CD14-positive monocyte (primary cell): Measurements from ENCODE around the gene CGN. TPM values are rescaled to one million over a fixed set of nuclear protein-coding genes. Genes with fewer than 3 reads are reported as not detected.

ENCODE experiments used
- DNase-seq, 3 donors: peaks; one replicate each; pipeline ENCODE4 v3.0.0-alpha.2; 2011 to 2022
- H2AFZ ChIP-seq: 2 replicates; pipeline ENCODE4 v1.6.0; 2012; ENCODE audit warnings: mild to moderate bottlenecking, low read depth, low read length, inconsistent platforms; ENCODE audit not compliant: insufficient read depth, poor library complexity, severe bottlenecking
- H3K27ac ChIP-seq, 2 donors: 1 replicate in 1 of 2; 2 replicates in 1 of 2; pipeline ENCODE4 v1.5.1; 2012 to 2013; ENCODE audit warnings: low read length in 2 of 2, control low read depth in 1 of 2, inconsistent platforms in 1 of 2, low read depth in 1 of 2, mild to moderate bottlenecking in 1 of 2
- H3K27me3 ChIP-seq, 2 donors: one replicate each; pipeline versions ENCODE4 v1.6.0 to v1.6.1; 2011 to 2013; ENCODE audit warnings: low read length in 2 of 2; ENCODE audit not compliant: control insufficient read depth in 2 of 2, insufficient read depth in 2 of 2
- H3K36me3 ChIP-seq, 2 donors: replicated peaks in 1 of 2; 1 replicate in 1 of 2; 2 replicates in 1 of 2; pipeline versions ENCODE4 v1.5.1 to v1.6.1; 2012 to 2013; ENCODE audit warnings: low read length in 2 of 2, control low read depth in 1 of 2, inconsistent platforms in 1 of 2, mild to moderate bottlenecking in 1 of 2; ENCODE audit not compliant: insufficient read depth in 2 of 2, control insufficient read depth in 1 of 2
- H3K4me1 ChIP-seq, 2 donors: 1 replicate in 1 of 2; 2 replicates in 1 of 2; pipeline versions ENCODE4 v1.5.1 to v1.6.1; 2012 to 2013; ENCODE audit warnings: low read length in 2 of 2, control low read depth in 1 of 2, inconsistent platforms in 1 of 2, mild to moderate bottlenecking in 1 of 2, moderate library complexity in 1 of 2; ENCODE audit not compliant: insufficient read depth in 2 of 2, control insufficient read depth in 1 of 2
- H3K4me2 ChIP-seq: replicated peaks from 2 replicates; pipeline ENCODE3; 2012; ENCODE audit warnings: low read length, moderate library complexity, mild to moderate bottlenecking; ENCODE audit not compliant: poor library complexity, severe bottlenecking; ENCODE audit errors: extremely low read depth
- H3K4me3 ChIP-seq, 3 experiments: fragments of 200-600 bp in 1 of 3; sonication (generic) in 1 of 3; replicated peaks in 1 of 3; 1 replicate in 2 of 3; 2 replicates in 1 of 3; pipeline ENCODE4 v1.5.1; 2011 to 2013; ENCODE audit warnings: low read length in 3 of 3, mild to moderate bottlenecking in 3 of 3, control low read depth in 2 of 3, low read depth in 2 of 3, inconsistent platforms in 1 of 3, moderate library complexity in 1 of 3
- H3K79me2 ChIP-seq: 2 replicates; pipeline ENCODE4 v1.6.0; 2012; ENCODE audit warnings: mild to moderate bottlenecking, control low read depth, inconsistent platforms, low read length, moderate library complexity; ENCODE audit not compliant: insufficient read depth
- H3K9ac ChIP-seq: 2 replicates; pipeline ENCODE4 v1.6.0; 2017; ENCODE audit warnings: low read length, mild to moderate bottlenecking; ENCODE audit not compliant: insufficient read depth, poor library complexity, severe bottlenecking
- H3K9me3 ChIP-seq, 2 donors: replicated peaks in 1 of 2; 1 replicate in 1 of 2; 2 replicates in 1 of 2; pipeline versions ENCODE4 v1.5.1 to v1.6.1; 2012 to 2013; ENCODE audit warnings: low read length in 2 of 2, control low read depth in 1 of 2; ENCODE audit not compliant: control insufficient read depth in 1 of 2, insufficient read depth in 1 of 2
- H4K20me1 ChIP-seq: 2 replicates; pipeline ENCODE4 v1.6.0; 2012; ENCODE audit warnings: mild to moderate bottlenecking, low read length, control low read depth, moderate library complexity; ENCODE audit not compliant: insufficient read depth
- H3K27ac Mint-ChIP-seq, 7 donors: one replicate each; pipeline ENCODE4 v1.8.0; 2020; ENCODE audit warnings: mild to moderate bottlenecking in 7 of 7, mixed read lengths in 7 of 7, moderate library complexity in 6 of 7, inconsistent platforms in 2 of 7
- H3K27me3 Mint-ChIP-seq, 3 donors: one replicate each; pipeline ENCODE4 v1.8.0; 2021 to 2022; ENCODE audit warnings: low read depth in 3 of 3, mild to moderate bottlenecking in 3 of 3, mixed read lengths in 3 of 3, moderate library complexity in 3 of 3, inconsistent platforms in 1 of 3
- H3K36me3 Mint-ChIP-seq, 2 donors: one replicate each; pipeline ENCODE4 v1.8.0; 2020; ENCODE audit warnings: mixed read lengths in 2 of 2, inconsistent platforms in 1 of 2, mild to moderate bottlenecking in 1 of 2
- H3K4me1 Mint-ChIP-seq: one replicate; pipeline ENCODE4 v1.8.0; 2020; ENCODE audit warnings: mild to moderate bottlenecking, mixed read lengths
- H3K4me3 Mint-ChIP-seq, 2 donors: one replicate each; pipeline ENCODE4 v1.8.0; 2020; ENCODE audit warnings: mild to moderate bottlenecking in 2 of 2, mixed read lengths in 2 of 2, moderate library complexity in 1 of 2
- H3K9me3 Mint-ChIP-seq, 7 donors: one replicate each; pipeline ENCODE4 v1.8.0; 2020 to 2022; ENCODE audit warnings: mixed read lengths in 7 of 7, mild to moderate bottlenecking in 6 of 7, moderate library complexity in 6 of 7, inconsistent platforms in 2 of 7
- WGBS: methylation state at CpG from one replicate; pipeline ENCODE4 v1.1.5; 2013; ENCODE audit warnings: missing lambda C conversion rate; ENCODE audit not compliant: insufficient coverage; 5-methylcytosine and 5-hydroxymethylcytosine counted together
- intact Hi-C, 2 donors: fragments of 100-400 bp; cut with micrococcal nuclease; formaldehyde crosslinking; loops; one replicate each; pipeline versions ENCODE4 v1.15.0 to v1.15.1; 2023
- polyA plus RNA-seq, 3 donors: library from polyadenylated mRNA; depleted of rRNA in 1 of 3; unstranded in 2 of 3; stranded (reverse) in 1 of 3; fragments of 300-500 nt in 2 of 3; fragments of >200 nt in 1 of 3; fragmentation: Illumina TruSeq in 2 of 3; gene quantifications; 1 replicate in 2 of 3; 2 replicates in 1 of 3; pipeline ENCODE4 v1.2.3, GENCODE V29; 2012 to 2021
- TF ChIP-seq, protein P1 (sequence below): fragments of 200-600 bp; IDR thresholded peaks from one replicate; pipeline ENCODE4 v1.8.0; 2022; ENCODE audit warnings: antibody characterized with exemption, mild to moderate bottlenecking

CGN gene
- polyA plus RNA-seq, 3 donors: not detected

DNA sequence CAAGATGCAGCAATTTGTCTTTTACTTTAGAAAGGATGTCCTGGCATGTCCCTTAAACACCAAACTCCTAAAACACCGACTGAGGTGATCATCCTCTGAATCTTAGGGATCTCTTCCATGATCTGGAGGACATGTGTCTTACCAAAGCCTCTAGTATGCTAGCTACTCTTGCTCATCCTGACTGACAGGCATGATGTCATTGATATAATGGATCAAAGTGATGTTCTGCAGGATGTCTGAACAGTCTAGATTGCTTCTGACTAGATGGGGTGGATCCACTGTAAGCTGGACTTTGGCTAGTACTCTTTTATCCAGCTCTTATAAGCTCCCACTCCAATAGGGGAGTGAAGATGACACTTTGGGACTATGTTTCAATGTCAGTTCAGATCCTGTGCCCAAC is 11.3 kb upstream of the CGN start:
- H3K4me1 Mint-ChIP-seq: no peaks in the 10 kb centered on the region
- H3K27ac ChIP-seq: no peak overlapping the region

DNA sequence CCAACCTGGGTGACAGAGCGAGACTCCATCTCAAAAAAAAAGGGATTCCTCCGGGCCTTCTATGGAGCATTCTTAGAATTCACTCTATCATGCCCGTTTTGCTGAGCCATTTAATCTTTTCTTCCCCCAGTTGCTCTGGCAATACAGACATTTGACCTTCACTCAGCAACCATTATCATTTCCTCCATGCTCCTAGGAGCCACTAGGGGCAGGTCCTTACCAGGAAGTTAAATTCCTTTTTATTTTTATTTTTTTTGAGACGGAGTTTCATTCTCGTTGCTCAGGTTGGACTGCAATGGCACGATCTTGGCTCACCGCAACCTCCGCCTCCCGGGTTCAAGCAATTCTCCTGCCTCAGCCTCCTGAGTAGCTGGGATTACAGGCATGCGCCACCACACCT is 9.7 kb upstream of the CGN start:
- TF ChIP-seq, protein P1, sequence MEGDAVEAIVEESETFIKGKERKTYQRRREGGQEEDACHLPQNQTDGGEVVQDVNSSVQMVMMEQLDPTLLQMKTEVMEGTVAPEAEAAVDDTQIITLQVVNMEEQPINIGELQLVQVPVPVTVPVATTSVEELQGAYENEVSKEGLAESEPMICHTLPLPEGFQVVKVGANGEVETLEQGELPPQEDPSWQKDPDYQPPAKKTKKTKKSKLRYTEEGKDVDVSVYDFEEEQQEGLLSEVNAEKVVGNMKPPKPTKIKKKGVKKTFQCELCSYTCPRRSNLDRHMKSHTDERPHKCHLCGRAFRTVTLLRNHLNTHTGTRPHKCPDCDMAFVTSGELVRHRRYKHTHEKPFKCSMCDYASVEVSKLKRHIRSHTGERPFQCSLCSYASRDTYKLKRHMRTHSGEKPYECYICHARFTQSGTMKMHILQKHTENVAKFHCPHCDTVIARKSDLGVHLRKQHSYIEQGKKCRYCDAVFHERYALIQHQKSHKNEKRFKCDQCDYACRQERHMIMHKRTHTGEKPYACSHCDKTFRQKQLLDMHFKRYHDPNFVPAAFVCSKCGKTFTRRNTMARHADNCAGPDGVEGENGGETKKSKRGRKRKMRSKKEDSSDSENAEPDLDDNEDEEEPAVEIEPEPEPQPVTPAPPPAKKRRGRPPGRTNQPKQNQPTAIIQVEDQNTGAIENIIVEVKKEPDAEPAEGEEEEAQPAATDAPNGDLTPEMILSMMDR: peak; percentile 20
- no peak for DNase-seq
- H3K27me3 Mint-ChIP-seq: peaks cover 9 to 13% (median 9%) of the 10 kb centered on the region in 3 donors
- H4K20me1 ChIP-seq: no peaks in the 10 kb centered on the region
- no peaks in the 10 kb centered on the region for H3K36me3 Mint-ChIP-seq
- H3K36me3 ChIP-seq: no peaks in the 10 kb centered on the region
- no peak overlapping the region for H3K4me2 ChIP-seq
- no peaks in the 10 kb centered on the region for H3K9me3 ChIP-seq
- peaks cover 0 to 4% (median 0%) of the 10 kb centered on the region in 7 donors for H3K9me3 Mint-ChIP-seq
- no peak overlapping the region for H3K27ac ChIP-seq
- no peaks in the 10 kb centered on the region for H3K79me2 ChIP-seq
- H2AFZ ChIP-seq: no peak overlapping the region
- no peak overlapping the region for H3K4me3 ChIP-seq
- no peaks in the 10 kb centered on the region for H3K4me1 ChIP-seq
- no peak overlapping the region for H3K27ac Mint-ChIP-seq
- H3K9ac ChIP-seq: no peak overlapping the region
- WGBS: 89% methylated on average over 4 of the region's 10 CpGs
- no peak overlapping the region for H3K4me3 Mint-ChIP-seq
- intact Hi-C loops: no loop called here
- H3K27me3 ChIP-seq: no peaks in the 10 kb centered on the region
- no peaks in the 10 kb centered on the region for H3K4me1 Mint-ChIP-seq

More for the DNA sequence above, 11.3 kb upstream of the CGN start:
- H3K4me3 Mint-ChIP-seq: no peak overlapping the region
- no peaks in the 10 kb centered on the region for H3K36me3 ChIP-seq
- no peak overlapping the region for H3K4me3 ChIP-seq
- no peak for DNase-seq
- no peaks in the 10 kb centered on the region for H3K4me1 ChIP-seq
- H3K27ac Mint-ChIP-seq: no peak overlapping the region
- no peaks in the 10 kb centered on the region for H3K36me3 Mint-ChIP-seq
- peaks cover 0 to 4% (median 0%) of the 10 kb centered on the region in 7 donors for H3K9me3 Mint-ChIP-seq
- H3K4me2 ChIP-seq: no peak overlapping the region
- H3K9me3 ChIP-seq: no peaks in the 10 kb centered on the region
- intact Hi-C loops: no loop called here
- no peak overlapping the region for H2AFZ ChIP-seq
- no peaks in the 10 kb centered on the region for H3K79me2 ChIP-seq
- H3K27me3 ChIP-seq: no peaks in the 10 kb centered on the region
- no CpG with 5 or more reads among the region's 1 CpG for WGBS
- TF ChIP-seq, protein P1: no peak
- H3K9ac ChIP-seq: no peak overlapping the region
- peaks cover 4 to 9% (median 6%) of the 10 kb centered on the region in 3 donors for H3K27me3 Mint-ChIP-seq
- H4K20me1 ChIP-seq: no peaks in the 10 kb centered on the region
